HG02571 (cell line): ENCODE results near the gene APBB1.
"Not testable (repeated sequence)": the region's sequence is repeated elsewhere in the genome, so short reads cannot be mapped to it uniquely, and the experiment has no call there.

Experiments used
- ATAC-seq: cut with Tn5 transposase; IDR thresholded peaks from one replicate; pipeline ENCODE4 v1.9.1; 2021; ENCODE audit warnings: mild to moderate bottlenecking, moderate library complexity; ENCODE audit not compliant: unreplicated experiment

The APBB1 gene

DNA sequence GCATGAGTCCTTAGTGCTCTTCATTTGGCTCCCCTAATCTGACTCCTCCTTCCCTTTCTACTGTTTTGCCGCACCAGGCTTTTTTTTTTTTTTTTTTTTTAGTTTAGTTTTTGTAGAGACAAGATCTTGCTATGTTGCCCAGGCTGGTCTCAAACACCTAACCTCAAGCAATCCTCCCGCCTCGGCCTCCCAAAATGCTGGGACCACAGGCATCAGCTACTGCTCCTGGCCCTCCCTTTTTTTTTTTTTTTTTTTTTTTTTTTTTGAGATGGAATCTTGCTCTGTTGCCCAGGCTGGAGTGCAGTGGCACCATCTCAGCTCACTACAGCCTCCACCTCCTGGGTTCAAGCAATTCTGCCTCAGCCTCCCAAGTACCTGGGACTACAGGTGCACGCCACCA lies 26.6 kb downstream of the APBB1 start:
- not testable (repeated sequence) for ATAC-seq

GRCh38 chr11:6391537-6392134 lies 27.3 kb downstream of the APBB1 start:
- no peak for ATAC-seq

DNA sequence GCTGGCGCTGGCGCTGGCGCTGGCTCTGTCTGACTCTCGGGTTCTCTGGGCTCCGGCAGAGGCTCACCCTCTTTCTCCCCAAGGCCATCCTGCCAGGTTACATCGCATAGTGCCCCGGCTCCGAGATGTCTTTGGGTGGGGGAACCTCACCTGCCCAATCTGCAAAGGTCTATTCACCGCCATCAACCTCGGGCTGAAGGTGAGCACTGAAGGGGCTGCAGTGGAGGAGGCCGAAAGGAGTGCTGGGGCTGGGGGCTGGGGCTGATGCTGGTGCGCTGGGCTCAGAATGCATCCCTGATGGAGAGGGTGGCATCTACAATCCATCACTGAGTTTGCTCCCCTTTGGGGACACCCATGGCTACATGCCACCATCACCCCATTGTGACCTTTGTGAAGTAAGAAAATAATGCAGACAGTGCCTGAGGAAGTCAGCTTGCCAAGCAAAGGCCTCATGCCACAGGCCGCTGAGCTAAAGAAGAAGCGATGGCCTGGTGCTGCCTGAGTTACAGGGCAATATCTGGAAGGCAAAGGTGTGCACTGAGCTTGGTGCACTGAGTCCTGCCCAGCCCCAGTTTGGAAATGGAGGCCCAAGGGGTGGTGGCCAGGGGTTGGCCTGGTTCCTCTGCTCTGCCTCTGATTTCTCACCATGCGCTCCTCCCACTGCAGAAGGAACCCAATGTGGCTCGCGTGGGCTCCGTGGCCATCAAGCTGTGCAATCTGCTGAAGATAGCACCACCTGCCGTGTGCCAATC lies 28.0 kb downstream of the APBB1 start:
- ATAC-seq = peak; percentile 0

DNA sequence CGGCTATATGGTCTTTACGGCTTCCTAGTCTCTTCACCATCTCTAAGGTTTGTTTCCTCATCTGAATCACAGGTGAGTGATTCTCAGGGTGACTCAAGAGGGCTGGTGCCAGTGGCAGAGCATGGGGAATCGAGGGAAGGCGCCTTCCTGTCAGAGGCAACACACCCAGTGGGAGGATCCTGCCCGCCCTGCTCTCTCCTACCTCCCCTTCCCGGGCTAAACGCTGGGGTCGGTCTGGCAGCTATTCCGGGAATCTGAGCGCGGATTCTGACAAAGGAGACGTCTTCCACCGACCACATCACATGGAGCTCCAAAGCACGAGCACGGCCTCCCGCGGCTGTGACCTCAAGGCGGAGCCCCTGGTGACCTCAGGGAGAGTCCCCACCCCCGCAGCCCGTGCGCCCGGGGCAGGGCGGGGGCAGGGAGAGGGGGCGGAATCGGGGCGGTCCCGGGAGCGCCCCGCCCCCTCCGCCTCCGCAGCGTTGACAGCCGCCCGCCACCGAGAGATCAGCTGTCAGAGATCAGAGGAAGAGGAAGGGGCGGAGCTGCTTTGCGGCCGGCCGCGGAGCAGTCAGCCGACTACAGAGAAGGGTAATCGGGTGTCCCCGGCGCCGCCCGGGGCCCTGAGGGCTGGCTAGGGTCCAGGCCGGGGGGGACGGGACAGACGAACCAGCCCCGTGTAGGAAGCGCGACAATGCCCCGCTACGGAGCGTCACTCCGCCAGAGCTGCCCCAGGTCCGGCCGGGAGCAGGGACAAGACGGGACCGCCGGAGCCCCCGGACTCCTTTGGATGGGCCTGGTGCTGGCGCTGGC lies 28.8 kb downstream of the APBB1 start, which contains the start of gene SMPD1:
Gene SMPD1, plus strand, starts transcription at position 570 of the 813 bp plus-strand sequence. Its CDS starts 125 bp downstream, at position 695.
- peak; percentile 93 for ATAC-seq

GRCh38 chr11:6388748-6389147 lies 30.1 kb downstream of the APBB1 start:
- no peak for ATAC-seq

GRCh38 chr11:6387811-6388599 lies 30.9 kb downstream of the APBB1 start:
- no peak for ATAC-seq

DNA sequence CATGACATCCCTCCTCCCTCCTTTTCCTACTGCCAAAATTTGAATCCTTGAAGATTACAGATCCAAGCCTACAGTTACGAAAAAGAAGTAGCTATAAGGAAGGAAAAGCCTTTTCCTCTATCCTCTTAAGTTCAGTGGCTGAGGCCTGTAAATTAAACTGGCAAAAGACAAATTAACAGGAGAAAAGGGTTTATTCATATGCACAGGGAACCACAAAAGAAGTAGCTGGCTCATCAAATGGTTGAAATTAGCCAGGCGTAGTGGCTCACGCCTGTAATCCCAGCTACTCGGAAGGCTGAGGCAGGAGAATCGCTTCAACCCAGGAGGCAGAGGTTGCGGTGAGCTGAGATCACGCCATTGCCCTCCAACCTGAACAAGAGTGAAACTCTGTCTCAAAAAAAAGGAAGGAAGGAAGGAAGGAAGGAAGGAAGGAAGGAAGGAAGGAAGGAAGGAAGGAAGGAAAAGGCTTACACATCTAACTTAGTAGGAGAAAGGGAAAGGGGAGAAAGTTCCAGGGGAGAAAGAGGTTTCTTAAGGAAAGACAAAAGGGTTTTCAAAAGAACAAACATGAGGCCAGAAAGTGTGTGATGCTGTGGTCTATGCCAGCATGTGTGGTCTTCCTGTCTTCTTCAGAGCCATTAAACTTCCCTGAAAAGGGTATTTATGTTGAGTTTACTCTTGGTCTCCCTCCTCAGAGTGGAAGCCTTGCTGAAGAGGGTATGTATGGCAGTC lies 33.7 kb downstream of the APBB1 start:
- ATAC-seq = no peak

GRCh38 chr11:6378640-6378989 lies 40.3 kb downstream of the APBB1 start:
- ATAC-seq = no peak

DNA sequence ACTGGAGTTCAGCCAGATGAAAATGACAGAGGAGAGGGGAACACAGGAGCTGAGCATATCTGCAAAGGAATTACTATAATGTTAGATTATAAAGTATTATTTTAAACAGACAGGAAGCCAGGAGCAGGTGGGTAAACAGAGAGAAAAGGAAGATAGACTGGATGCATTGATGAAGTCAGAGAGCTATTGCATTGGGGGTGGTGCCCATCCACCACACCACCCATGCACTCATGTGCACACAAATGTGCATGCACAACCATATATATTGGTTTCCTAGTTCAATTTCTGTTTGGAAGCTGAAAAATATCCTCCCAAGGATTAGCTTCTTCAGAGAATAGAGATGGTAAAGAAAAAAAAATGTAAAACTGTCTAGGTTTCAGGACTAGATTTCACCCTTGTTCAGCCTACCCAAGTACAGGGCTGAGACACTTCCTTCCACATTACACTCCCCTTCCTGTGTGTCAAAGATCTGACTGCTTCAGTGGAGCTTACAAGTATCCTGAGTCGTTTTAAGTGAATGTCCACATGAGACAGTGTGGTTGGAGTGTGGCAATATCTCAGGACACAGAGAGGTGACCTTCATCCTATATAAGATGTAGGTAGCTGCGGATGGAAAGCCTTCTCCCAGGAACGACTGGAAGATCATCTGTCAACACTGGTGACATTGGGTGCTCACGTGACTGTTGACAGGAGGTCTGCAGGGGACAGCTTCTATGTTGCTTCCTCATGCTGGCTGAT lies 40.8 kb downstream of the APBB1 start:
- ATAC-seq = no peak

GRCh38 chr11:6371825-6372224 lies 47.1 kb downstream of the APBB1 start:
- ATAC-seq = no peak

GRCh38 chr11:6365659-6366058 lies 53.2 kb downstream of the APBB1 start:
- no peak for ATAC-seq

DNA sequence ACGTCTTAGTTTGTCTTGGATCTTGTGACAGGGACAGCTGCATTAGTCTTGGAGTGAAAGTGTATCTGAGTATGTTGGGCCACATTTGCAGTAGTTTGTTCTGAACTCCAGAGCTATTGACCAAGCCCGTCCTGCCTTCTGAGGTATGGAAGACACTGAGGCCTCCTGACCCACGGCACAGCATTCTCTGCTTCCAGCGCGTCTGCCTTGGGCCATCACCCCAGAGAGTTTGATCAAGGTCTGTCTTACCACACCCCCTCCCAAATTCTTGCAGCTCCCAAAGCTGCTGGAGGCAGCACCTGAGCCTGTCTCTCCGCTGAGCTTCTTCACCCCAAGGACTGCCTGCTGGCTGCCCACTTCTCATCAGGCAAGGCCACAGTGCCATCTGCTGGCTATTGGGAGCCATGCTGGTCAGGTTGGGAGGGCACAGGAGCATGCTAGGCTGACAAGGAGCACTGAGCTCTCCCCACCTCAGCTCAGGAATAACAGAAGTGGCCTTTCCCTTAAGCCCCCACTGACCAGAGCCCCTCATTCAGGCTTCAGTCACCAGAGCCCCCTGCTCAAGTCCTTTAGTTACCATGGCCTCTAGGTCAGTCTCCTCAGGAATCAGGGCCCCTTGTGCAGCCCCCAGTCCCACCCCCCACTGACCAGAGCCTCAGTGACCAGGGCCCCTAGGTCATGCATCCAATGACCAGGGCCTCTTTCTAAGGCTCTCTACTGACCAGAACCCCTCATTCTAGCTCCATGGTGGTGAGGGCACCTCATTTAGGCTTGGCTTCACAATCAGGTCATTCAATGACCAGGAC lies 55.8 kb downstream of the APBB1 start:
- ATAC-seq = peak; percentile 81

DNA sequence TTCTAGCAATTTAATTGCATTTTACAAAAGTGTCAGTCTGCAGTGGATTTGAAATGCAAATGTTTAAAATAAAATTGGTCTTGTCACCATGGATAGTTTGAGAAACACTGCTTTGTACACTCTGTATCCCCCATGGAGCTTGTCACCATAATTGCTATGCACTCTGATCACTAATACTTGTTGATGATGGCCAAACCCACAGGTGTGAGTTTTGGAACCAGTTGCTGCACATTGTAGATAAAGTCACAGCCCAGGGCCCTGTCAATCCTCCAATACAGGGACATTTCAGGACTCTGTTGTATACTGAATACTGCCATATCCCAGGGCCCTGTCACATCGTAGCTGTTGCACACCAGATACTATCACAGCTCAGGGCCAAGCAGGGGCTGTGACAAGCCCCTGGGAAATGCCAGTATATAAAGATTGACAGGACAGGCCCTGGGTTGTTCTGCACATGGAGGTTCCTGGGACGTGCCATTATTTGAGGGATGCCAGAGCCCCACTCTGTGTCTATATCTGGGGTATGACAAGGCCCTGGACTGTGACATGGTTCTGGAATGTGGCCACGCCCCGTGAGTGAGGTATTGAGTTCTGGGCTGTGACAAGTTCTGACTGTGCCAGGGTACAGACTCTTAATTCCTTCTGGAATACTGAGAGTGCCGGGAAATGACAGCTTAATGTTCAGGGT lies 56.6 kb downstream of the APBB1 start:
- no peak for ATAC-seq

DNA sequence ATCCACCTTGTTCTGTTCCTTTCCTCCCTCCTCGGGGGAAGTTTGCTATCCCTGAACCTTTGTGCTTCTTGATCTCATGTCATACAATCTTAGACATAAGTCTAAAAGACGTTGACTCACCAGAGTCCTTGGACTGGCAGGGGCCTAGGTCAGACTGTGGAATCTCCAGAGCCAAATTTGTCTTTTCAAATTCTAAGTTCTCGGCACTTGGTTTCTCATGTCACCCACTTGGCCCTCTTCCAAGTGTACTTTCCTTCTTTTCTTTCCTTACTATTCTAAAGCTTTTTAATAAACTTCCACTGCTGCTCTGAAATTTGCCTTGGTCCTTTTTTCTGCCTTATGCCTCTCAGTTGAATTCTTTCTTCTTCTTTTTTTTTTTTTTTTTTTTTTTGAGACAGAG lies 58.7 kb downstream of the APBB1 start:
- ATAC-seq = no peak

DNA sequence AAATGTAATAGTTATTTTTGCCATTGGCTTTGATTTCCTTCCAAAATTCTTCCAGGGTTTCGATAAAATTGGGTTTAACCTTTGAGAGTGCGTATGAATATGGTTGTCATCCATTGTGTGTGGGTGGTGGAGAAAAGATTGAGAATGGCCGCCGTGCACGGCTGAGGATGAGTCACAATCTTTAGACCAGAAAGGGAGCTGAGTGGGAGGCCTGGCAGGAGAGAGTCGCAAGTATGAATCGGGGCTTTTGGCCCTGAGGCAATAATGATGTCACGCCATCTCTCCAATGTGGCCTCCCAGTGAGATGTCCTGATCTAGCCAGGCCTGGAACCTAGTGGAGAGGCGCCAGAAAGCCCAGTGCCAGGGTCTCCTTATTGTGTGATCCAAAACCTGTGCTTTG lies 61.7 kb downstream of the APBB1 start:
- no peak for ATAC-seq

- no peak for ATAC-seq
These were observed 62.3 kb downstream of the APBB1 start for GRCh38 chr11:6356503-6357055.

DNA sequence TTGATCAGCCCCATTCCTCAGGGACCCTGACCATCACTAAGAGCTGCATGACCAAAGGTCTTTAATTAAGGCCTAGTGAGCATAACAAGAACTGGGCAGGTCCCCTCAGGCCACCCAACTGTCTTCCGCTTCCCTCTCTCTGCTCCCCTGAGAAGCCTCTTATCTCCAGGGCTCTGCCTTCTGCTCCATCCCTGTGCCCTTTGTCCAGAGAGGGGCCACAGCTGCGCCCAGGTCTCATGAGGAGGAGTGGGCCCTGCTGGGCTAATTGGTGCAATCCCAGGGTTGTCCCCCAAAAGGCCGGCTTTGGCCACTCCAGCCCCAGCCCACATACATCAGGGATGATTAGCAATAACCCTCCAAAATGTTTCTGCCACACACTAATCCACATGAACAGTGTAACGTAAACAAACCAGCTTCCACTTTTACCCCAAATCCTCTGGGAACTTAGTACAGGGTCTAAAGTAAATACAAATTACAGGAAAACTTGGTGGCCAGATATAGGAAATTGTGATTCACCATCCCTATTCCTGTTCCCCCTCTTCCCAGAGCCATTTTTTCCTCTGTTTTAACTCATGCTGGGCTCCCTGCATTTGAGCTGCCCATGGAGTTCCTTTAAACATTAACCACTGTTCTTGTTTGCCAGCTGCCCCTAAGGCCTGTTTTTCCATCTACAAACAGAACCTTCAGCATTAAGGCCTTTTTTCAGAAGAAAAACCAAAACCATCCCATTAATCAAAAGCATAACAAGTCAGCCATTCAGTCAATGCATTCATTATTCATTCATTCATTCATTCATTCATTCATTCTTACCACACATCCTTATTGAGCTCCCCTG lies 64.0 kb downstream of the APBB1 start:
- no peak for ATAC-seq
